ENCODE measurements around the gene NPHP4. TPM values are rescaled to one million over a fixed set of nuclear protein-coding genes. Genes with fewer than 3 reads are reported as not detected.

Gene NPHP4
- total and polyA plus RNA-seq, 9 of the 15 experiments (the other 6 are each of a cell fraction or from before 2014, with no cell fraction given), result 0.52 to 26.2 (median 6.7) TPM

GRCh38 chr1:5953386-5953785 lies 38.8 kb downstream of the NPHP4 start (continued):
- TF ChIP-seq NKRF (IDR thresholded peaks at IDR 0.05; ENCODE audit: borderline replicate concordance) (no peak), KHSRP (IDR thresholded peaks at IDR 0.05) (no peak), XRCC4 (IDR thresholded peaks at IDR 0.05; ENCODE audit: extremely low read depth, insufficient read depth, insufficient read length) (no peak), CHD2 (IDR thresholded peaks at IDR 0.05; ENCODE audit: low read depth, low read length) (no peak), MEF2D (tag; conservative IDR thresholded peaks at IDR 0.05; ENCODE audit: low read depth) (no peak), ZNF75A (CRISPR knock-in tag; IDR thresholded peaks at IDR 0.05) (no peak), DIDO1 (tag; IDR thresholded peaks at IDR 0.05; ENCODE audit: low read depth) (no peak), COPS2 (conservative IDR thresholded peaks at IDR 0.05) (no peak), SOX6 (IDR thresholded peaks at IDR 0.05) (no peak)

GRCh38 chr1:5951846-5952410 lies 40.3 kb downstream of the NPHP4 start:
- Histone ChIP-seq H3K9ac (ENCODE audit: insufficient read depth in 1 of 2, low read depth in 2 of 2, low read length in 2 of 2) (no peak overlapping the region), H3K4me3 (no peak overlapping the region), H3K4me1 (replicated peaks in 1 of 2; ENCODE audit: control insufficient read depth in 2 of 2, insufficient read depth in 2 of 2, low read length in 2 of 2) (peaks cover 7 to 11% of the 10 kb centered on the region in 2 experiments; a peak in 4 of 5 replicates), H2AFZ (ENCODE audit: low read depth, low read length) (no peak overlapping the region), H4K20me1 (replicated peaks; ENCODE audit: control insufficient read depth, insufficient read depth, low read length) (no peaks in the 10 kb centered on the region), H3K79me2 (ENCODE audit: control insufficient read depth, insufficient read depth, low read length) (no peaks in the 10 kb centered on the region), H3K27ac (ENCODE audit: extremely low read depth, low read depth, low read length) (no peak overlapping the region), H3K9me1 (ENCODE audit: control insufficient read depth, insufficient read depth, low read length) (peaks cover 6% of the 10 kb centered on the region), H3K9me3 (replicated peaks; ENCODE audit: control insufficient read depth, insufficient read depth, low read depth, low read length) (no peaks in the 10 kb centered on the region), H3K27me3 (ENCODE audit: control insufficient read depth in 2 of 2, insufficient read depth in 2 of 2, low read length in 2 of 2) (no peaks in the 10 kb centered on the region), H3K36me3 (ENCODE audit: control insufficient read depth, insufficient read depth, low read length) (peaks cover 27% of the 10 kb centered on the region; the same call in 2 of the 3 replicates), H3K4me2 (ENCODE audit: insufficient read depth, low read length) (no peak overlapping the region)
- ChIA-PET POLR2A (no interaction called here), CTCF (ENCODE audit: low intra/inter-chr PET ratio) (no interaction called here)
- intact Hi-C loops (cut with micrococcal nuclease), result no loop called here
- no peak for ATAC-seq
- FAIRE-seq, result no peak
- 85% methylated on average over 19 of the region's 19 CpGs for WGBS (ENCODE audit: insufficient coverage, low coverage, missing lambda C conversion rate)
- no TSS peak for BruUV-seq (replicated peaks)
- in situ Hi-C loops (cut with MboI), result no loop called here
- no peak for DNase-seq (ENCODE audit: extremely low read depth in 1 of 4, low spot score in 3 of 4)
